HG03558 (cell line): ENCODE data around the gene APPL2.

Experiments
- ATAC-seq: cut with Tn5 transposase; IDR thresholded peaks from one replicate; pipeline ENCODE4 v1.9.1; 2021; ENCODE audit warnings: moderate number of reproducible peaks; ENCODE audit not compliant: unreplicated experiment; ENCODE audit errors: extremely low read depth

Gene APPL2

GRCh38 chr12:105224399-105224798 lies 11.6 kb downstream of the APPL2 start:
- ATAC-seq: no peak

GRCh38 chr12:105223884-105224283 lies 12.1 kb downstream of the APPL2 start:
- no peak for ATAC-seq

- ATAC-seq: no peak
These were observed 12.6 kb downstream of the APPL2 start for GRCh38 chr12:105223352-105223845.

- no peak for ATAC-seq
These were observed 13.1 kb downstream of the APPL2 start for GRCh38 chr12:105222726-105223351.

- no peak for ATAC-seq
These were observed 13.7 kb downstream of the APPL2 start for GRCh38 chr12:105222284-105222655.

GRCh38 chr12:105221583-105222283 lies 14.2 kb downstream of the APPL2 start:
- ATAC-seq: no peak

GRCh38 chr12:105220929-105221290 lies 15.1 kb downstream of the APPL2 start:
- ATAC-seq: no peak

- ATAC-seq: no peak
These were observed 15.6 kb downstream of the APPL2 start for GRCh38 chr12:105220150-105220928.

- ATAC-seq: no peak
These were observed 16.5 kb downstream of the APPL2 start for GRCh38 chr12:105219261-105220028.

- no peak for ATAC-seq
These were observed 17.5 kb downstream of the APPL2 start for GRCh38 chr12:105218434-105218833.

GRCh38 chr12:105214670-105215375 lies 21.2 kb downstream of the APPL2 start:
- ATAC-seq: no peak

- ATAC-seq: no peak
These were observed 21.8 kb downstream of the APPL2 start for GRCh38 chr12:105214148-105214547.

GRCh38 chr12:105212438-105212837 lies 23.5 kb downstream of the APPL2 start:
- ATAC-seq: no peak

GRCh38 chr12:105209091-105209490 lies 26.9 kb downstream of the APPL2 start:
- ATAC-seq: no peak

GRCh38 chr12:105206686-105207374 lies 29.1 kb downstream of the APPL2 start:
- ATAC-seq: no peak

GRCh38 chr12:105205322-105206048 lies 30.5 kb downstream of the APPL2 start:
- no peak for ATAC-seq

GRCh38 chr12:105204916-105205315 lies 31.1 kb downstream of the APPL2 start:
- no peak for ATAC-seq

GRCh38 chr12:105204127-105204526 lies 31.8 kb downstream of the APPL2 start:
- ATAC-seq: no peak

- no peak for ATAC-seq
These were observed 33.8 kb downstream of the APPL2 start for GRCh38 chr12:105202202-105202601.
